Kidney (tissue), 14 donors: ENCODE data around the gene LRIT2. TPM values are rescaled to one million over a fixed set of nuclear protein-coding genes. Genes with fewer than 3 reads are reported as not detected.

Source experiments
- DNase-seq, 5 donors: peaks; one replicate each; pipeline ENCODE4 v3.0.0-alpha.2; 2013 to 2020
- FAIRE-seq: peaks from 2 replicates; lab custom pipeline; 2012; peaks lifted over from hg19 to GRCh38; lab: Jason Lieb, UNC
- H3K27ac ChIP-seq, 2 donors: one replicate each; pipeline ENCODE4 v1.7.0; 2013; ENCODE audit warnings: low read depth in 2 of 2, low read length in 2 of 2, inconsistent platforms in 1 of 2
- H3K27me3 ChIP-seq: one replicate; pipeline ENCODE4 v1.7.1; 2013; ENCODE audit warnings: low read length, inconsistent platforms; ENCODE audit not compliant: control insufficient read depth, insufficient read depth
- H3K36me3 ChIP-seq, 3 donors: one replicate each; pipeline versions ENCODE4 v1.7.0 to v1.7.1; 2013; ENCODE audit warnings: low read length in 3 of 3, control low read depth in 1 of 3, inconsistent platforms in 1 of 3; ENCODE audit not compliant: insufficient read depth in 3 of 3, control insufficient read depth in 2 of 3
- H3K4me1 ChIP-seq, 3 donors: one replicate each; pipeline versions ENCODE4 v1.7.0 to v1.7.1; 2013; ENCODE audit warnings: low read length in 3 of 3, inconsistent platforms in 1 of 3, low read depth in 1 of 3; ENCODE audit not compliant: control insufficient read depth in 2 of 3, insufficient read depth in 2 of 3
- H3K4me3 ChIP-seq, 3 donors: one replicate each; pipeline versions ENCODE4 v1.7.0 to v1.8.1; 2013; ENCODE audit warnings: low read length in 3 of 3, control low read depth in 1 of 3, inconsistent platforms in 1 of 3
- H3K9ac ChIP-seq, 3 donors: one replicate each; pipeline versions ENCODE4 v1.7.0 to v1.7.1; 2013; ENCODE audit warnings: low read length in 3 of 3, control low read depth in 1 of 3, inconsistent platforms in 1 of 3
- H3K9me3 ChIP-seq, 3 donors: one replicate each; pipeline versions ENCODE4 v1.7.0 to v1.7.1; 2013; ENCODE audit warnings: low read length in 3 of 3, control low read depth in 1 of 3, inconsistent platforms in 1 of 3; ENCODE audit not compliant: control insufficient read depth in 2 of 3, insufficient read depth in 1 of 3
- intact Hi-C: fragments of 100-400 bp; cut with DNase I; formaldehyde crosslinking; loops from one replicate; pipeline ENCODE4 v1.11.1; 2022
- polyA plus RNA-seq: library from polyadenylated mRNA; stranded (reverse); fragments of 350-450 nt; fragmentation: Illumina TruSeq; extraction: RNeasy Lipid Tissue Mini Kit (QIAGEN cat#74804); gene quantifications from one replicate; pipeline ENCODE4 v1.2.3, GENCODE V29; 2014; ENCODE audit warnings: low read depth, low replicate concordance; ENCODE audit not compliant: insufficient read depth
- total RNA-seq: library from RNA; stranded (reverse); fragmentation: NEBNext Ultra II Directional; extraction: Animal tissue kit (Norgen Biotek cat#: 25700); gene quantifications from one replicate; pipeline ENCODE4 v1.2.1, GENCODE V29; 2021
- TF ChIP-seq, protein P1 (sequence below): IDR thresholded peaks from 3 replicates; pipeline ENCODE4 v1.5.1; 2012; ENCODE audit warnings: mild to moderate bottlenecking, moderate library complexity, borderline replicate concordance; ENCODE audit not compliant: insufficient read depth; ENCODE audit errors: extremely low read depth
- donor health status: control.
- donor health status: control.
- donor health status: control.
- donor health status: control.
- donor health status: control.
- donor health status: DM: yes; HTN: yes; CAD: no.
- donor health status: Normal renal cell carcinoma (clear cell type).

The LRIT2 gene
- total and polyA plus RNA-seq, 2 donors from 2014 or later = not detected

- no peak overlapping the region for H3K27ac ChIP-seq
- TF ChIP-seq, protein P1, sequence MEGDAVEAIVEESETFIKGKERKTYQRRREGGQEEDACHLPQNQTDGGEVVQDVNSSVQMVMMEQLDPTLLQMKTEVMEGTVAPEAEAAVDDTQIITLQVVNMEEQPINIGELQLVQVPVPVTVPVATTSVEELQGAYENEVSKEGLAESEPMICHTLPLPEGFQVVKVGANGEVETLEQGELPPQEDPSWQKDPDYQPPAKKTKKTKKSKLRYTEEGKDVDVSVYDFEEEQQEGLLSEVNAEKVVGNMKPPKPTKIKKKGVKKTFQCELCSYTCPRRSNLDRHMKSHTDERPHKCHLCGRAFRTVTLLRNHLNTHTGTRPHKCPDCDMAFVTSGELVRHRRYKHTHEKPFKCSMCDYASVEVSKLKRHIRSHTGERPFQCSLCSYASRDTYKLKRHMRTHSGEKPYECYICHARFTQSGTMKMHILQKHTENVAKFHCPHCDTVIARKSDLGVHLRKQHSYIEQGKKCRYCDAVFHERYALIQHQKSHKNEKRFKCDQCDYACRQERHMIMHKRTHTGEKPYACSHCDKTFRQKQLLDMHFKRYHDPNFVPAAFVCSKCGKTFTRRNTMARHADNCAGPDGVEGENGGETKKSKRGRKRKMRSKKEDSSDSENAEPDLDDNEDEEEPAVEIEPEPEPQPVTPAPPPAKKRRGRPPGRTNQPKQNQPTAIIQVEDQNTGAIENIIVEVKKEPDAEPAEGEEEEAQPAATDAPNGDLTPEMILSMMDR = no peak
- H3K4me3 ChIP-seq = no peak overlapping the region
- no peak for DNase-seq
- H3K27me3 ChIP-seq = peaks cover 20% of the 10 kb centered on the region
- no peaks in the 10 kb centered on the region for H3K36me3 ChIP-seq
- intact Hi-C loops = no loop called here
- no peak overlapping the region for H3K9ac ChIP-seq
- no peaks in the 10 kb centered on the region for H3K9me3 ChIP-seq
- H3K4me1 ChIP-seq = peaks cover 0 to 3% (median 0%) of the 10 kb centered on the region in 3 donors
- no peak for FAIRE-seq
Measured at GRCh38 chr10:84196941-84197340, 28.4 kb downstream of the LRIT2 start.

GRCh38 chr10:84196083-84196482, 29.3 kb downstream of the LRIT2 start:
- Histone ChIP-seq H3K4me3 (no peak overlapping the region), H3K9ac (no peak overlapping the region), H3K36me3 (no peaks in the 10 kb centered on the region), H3K9me3 (no peaks in the 10 kb centered on the region), H3K27ac (no peak overlapping the region), H3K27me3 (peaks cover 20% of the 10 kb centered on the region), H3K4me1 (peaks cover 0 to 3% (median 0%) of the 10 kb centered on the region in 3 donors)
- intact Hi-C loops = no loop called here
- FAIRE-seq (no peak), DNase-seq (no peak)
- TF ChIP-seq, protein P1 = no peak

DNA sequence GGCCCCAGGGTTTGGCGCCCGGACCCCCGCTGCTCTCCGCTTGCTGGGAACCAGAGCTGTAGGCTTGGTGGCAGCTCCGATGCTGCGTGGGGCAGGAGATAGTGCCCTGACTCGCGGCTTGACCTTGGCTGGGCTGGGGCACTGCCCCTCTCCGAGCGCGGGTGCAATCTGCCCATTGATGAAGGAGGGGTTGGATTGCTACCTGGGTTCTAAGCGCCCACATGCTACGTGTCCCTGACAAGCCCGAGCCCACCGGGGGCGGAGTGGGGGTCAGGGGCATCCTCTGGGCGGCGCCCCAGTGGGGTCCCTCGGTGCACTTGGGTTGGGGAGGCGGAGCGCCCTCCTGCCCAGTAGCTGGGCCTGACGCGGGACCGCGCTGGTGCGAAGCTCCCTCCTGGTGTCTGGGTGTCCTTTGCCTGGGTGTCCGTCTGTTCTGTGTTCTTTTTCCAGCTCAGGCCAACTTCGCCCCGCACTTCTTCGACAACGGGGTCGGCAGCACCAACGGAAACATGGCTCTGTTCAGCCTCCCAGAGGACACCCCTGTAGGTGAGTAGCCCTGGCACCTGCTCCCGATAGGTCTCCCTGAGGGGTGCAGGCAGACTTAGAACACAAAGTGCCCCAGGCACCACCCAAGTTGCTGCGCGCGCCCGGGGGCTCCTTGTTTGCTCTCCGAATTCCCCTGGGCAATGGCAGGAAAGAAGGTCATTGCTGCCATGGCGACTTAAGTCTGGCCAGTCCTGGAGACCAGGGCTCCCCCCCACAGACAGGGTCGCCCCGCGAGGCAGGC, 30.1 kb downstream of the LRIT2 start:
- Histone ChIP-seq H3K9ac (no peak overlapping the region), H3K27ac (no peak overlapping the region), H3K27me3 (peaks cover 20% of the 10 kb centered on the region), H3K36me3 (no peaks in the 10 kb centered on the region), H3K4me1 (peaks cover 0 to 3% (median 0%) of the 10 kb centered on the region in 3 donors), H3K9me3 (no peaks in the 10 kb centered on the region), H3K4me3 (peak overlapping the region in 1 of 3 donors; percentile 46)
- no peak for FAIRE-seq
- intact Hi-C loops = no loop called here
- DNase-seq = peak in 1 of 5 donors; percentile 49
- TF ChIP-seq, protein P1 = no peak
